PFSK-1 (cell line): Measurements from ENCODE around the gene RBM34. TPM values are rescaled to one million over a fixed set of nuclear protein-coding genes. Genes with fewer than 3 reads are reported as not detected.

Experiments
- FOXP2 ChIP-seq: optimal IDR thresholded peaks from 2 replicates; pipeline ENCODE3; 2011; ENCODE audit warnings: borderline replicate concordance, control low read depth, inconsistent platforms; ENCODE audit not compliant: insufficient read depth; ENCODE audit errors: extremely low read length, extremely low read depth
- POLR2AphosphoS5 ChIP-seq: IDR thresholded peaks from 2 replicates; pipeline ENCODE4 v1.6.1; 2012; ENCODE audit warnings: low read depth, mild to moderate bottlenecking, control low read depth, low read length, moderate library complexity
- REST ChIP-seq, 2 experiments: IDR thresholded peaks; 2 replicates each; pipeline versions ENCODE4 v1.6.1 to v1.8.0; 2011 to 2012; ENCODE audit warnings: low read depth in 2 of 2, low read length in 2 of 2, control low read depth in 1 of 2, inconsistent platforms in 1 of 2, mild to moderate bottlenecking in 1 of 2, moderate library complexity in 1 of 2; ENCODE audit not compliant: insufficient read depth in 1 of 2
- SIN3A ChIP-seq: IDR thresholded peaks from 2 replicates; pipeline ENCODE4 v1.6.1; 2012; ENCODE audit warnings: mild to moderate bottlenecking, low read length, moderate library complexity, borderline replicate concordance; ENCODE audit not compliant: insufficient read depth
- TAF1 ChIP-seq: IDR thresholded peaks from 2 replicates; pipeline ENCODE4 v1.6.1; 2012; ENCODE audit warnings: low read length, control low read depth, borderline replicate concordance; ENCODE audit not compliant: insufficient read depth
- polyA plus RNA-seq: library from polyadenylated mRNA; unstranded; fragments of >200 nt; gene quantifications from one replicate; pipeline ENCODE4 v1.2.1, GENCODE V29; 2012; ENCODE audit warnings: low read depth, missing spikeins; ENCODE audit not compliant: insufficient read length

RBM34 gene
- 78.9 TPM for polyA plus RNA-seq

GRCh38 chr1:235160957-235161684 is at the start of gene RBM34:
Gene RBM34, minus strand, starts transcription at chr1:235161250. Its CDS starts 24 bp downstream, at chr1:235161226.
- TF ChIP-seq FOXP2 (no peak), TAF1 (peak; percentile 98), POLR2AphosphoS5 (peak; percentile 99), SIN3A (peak; percentile 67)

GRCh38 chr1:235207209-235207565 is 46.1 kb upstream of the RBM34 start:
- TF ChIP-seq SIN3A: no peak
- no peak for TF ChIP-seq FOXP2
- no peak for TF ChIP-seq TAF1
- no peak for TF ChIP-seq POLR2AphosphoS5
- TF ChIP-seq REST (IDR thresholded peaks at IDR 0.05; ENCODE audit: insufficient read depth in 1 of 2, low read depth in 2 of 2, low read length in 2 of 2): no peak

DNA sequence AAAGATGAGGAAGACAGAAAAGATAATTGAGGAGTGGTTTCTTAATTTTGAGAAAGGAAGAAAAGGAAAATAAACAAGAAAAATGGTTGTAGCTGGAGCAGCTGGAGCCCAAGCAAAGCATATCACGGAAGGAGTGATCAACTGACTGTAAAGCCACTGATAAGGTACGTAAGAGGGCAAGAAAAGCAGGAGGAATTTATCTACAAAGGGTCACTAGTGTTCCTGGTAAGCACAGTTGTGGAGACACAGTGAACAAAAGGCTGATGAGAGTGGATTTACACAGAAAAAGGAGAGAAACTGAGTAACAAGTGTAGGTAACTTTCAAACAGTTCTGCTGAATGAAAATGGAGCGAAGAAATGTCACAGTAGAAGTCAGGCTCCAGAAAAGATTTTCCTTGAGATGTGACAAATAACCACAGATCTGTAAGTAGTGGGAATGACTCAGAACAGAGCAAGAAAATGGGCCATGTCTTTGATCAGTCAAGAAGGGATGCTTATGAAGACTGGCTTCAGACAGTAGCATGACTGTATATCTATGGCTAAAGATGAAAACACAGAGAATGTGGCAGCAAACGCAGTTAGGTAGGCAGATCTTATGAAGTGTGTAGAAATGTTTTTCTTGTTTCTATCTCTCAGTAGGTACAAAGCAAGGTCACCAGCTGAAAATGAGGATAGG is 45.6 kb upstream of the RBM34 start:
- TF ChIP-seq SIN3A (no peak), FOXP2 (no peak), POLR2AphosphoS5 (no peak), REST (IDR thresholded peaks at IDR 0.05; ENCODE audit: insufficient read depth in 1 of 2, low read depth in 2 of 2, low read length in 2 of 2) (no peak), TAF1 (no peak)

DNA sequence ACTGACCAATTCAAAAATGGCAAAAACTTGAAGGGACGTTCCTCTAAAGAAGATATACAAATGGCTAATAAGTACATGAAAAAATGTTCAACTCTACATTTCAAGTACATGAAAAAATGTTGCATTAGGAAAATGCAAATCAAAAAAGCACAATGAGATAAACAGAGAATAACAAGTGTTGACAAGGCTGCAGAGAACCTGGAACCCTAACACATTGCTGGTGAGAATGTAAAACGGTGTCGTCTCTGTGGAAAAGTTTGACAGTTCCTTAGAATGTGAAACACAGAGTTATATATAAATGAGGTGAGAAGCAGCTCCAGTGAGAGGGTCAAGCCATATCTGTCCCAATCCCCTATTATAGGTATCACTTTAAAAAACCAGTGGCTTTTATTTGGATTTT is 44.6 kb upstream of the RBM34 start:
- TF ChIP-seq FOXP2 (no peak), TAF1 (no peak), SIN3A (no peak), REST (IDR thresholded peaks at IDR 0.05; ENCODE audit: insufficient read depth in 1 of 2, low read depth in 2 of 2, low read length in 2 of 2) (no peak), POLR2AphosphoS5 (no peak)

- no peak for TF ChIP-seq REST (IDR thresholded peaks at IDR 0.05; ENCODE audit: insufficient read depth in 1 of 2, low read depth in 2 of 2, low read length in 2 of 2)
- TF ChIP-seq TAF1: no peak
- no peak for TF ChIP-seq FOXP2
- no peak for TF ChIP-seq SIN3A
- no peak for TF ChIP-seq POLR2AphosphoS5
Measured at GRCh38 chr1:235203428-235203827, 42.4 kb upstream of the RBM34 start.
